Measurements from ENCODE around the gene MUC3A. TPM values are rescaled to one million over a fixed set of nuclear protein-coding genes. Genes with fewer than 3 reads are reported as not detected.
"Not testable (repeated sequence)": the region's sequence is repeated elsewhere in the genome, so short reads cannot be mapped to it uniquely, and the experiment has no call there.

The MUC3A gene
- total and polyA plus RNA-seq, 8 donors = 0.53 to 8.7 (median 2.0) TPM

- intact Hi-C loops (cut with DNase I) = no loop called here
- Histone ChIP-seq H3K27ac (no peak overlapping the region), H3K27me3 (no peaks in the 10 kb centered on the region), H3K4me1 (no peaks in the 10 kb centered on the region), H3K4me3 (no peak overlapping the region), H3K36me3 (no peaks in the 10 kb centered on the region), H3K9me3 (no peaks in the 10 kb centered on the region)
- FAIRE-seq (no peak), DNase-seq (no peak), ATAC-seq (no peak)
- no peak for TF ChIP-seq CTCF (IDR thresholded peaks at IDR 0.05)
These were observed 28.3 kb upstream of the MUC3A start for GRCh38 chr7:100921039-100921438.

GRCh38 chr7:100923616-100924015, 25.7 kb upstream of the MUC3A start:
- H3K27ac ChIP-seq; H3K27me3 ChIP-seq; H3K9me3 ChIP-seq; H3K4me1 ChIP-seq; intact Hi-C loops (cut with DNase I); ATAC-seq; FAIRE-seq; DNase-seq; H3K36me3 ChIP-seq; H3K4me3 ChIP-seq: not testable (repeated sequence)
- WGBS, 2 donors = 53 to 60% methylated on average over 4 of the region's 4 CpGs

- no peak overlapping the region for H3K27ac ChIP-seq
- H3K4me1 ChIP-seq = no peaks in the 10 kb centered on the region
- no peaks in the 10 kb centered on the region for H3K27me3 ChIP-seq
- H3K36me3 ChIP-seq = no peaks in the 10 kb centered on the region
- ATAC-seq (no peak), FAIRE-seq (no peak), DNase-seq (no peak)
- no peaks in the 10 kb centered on the region for H3K9me3 ChIP-seq
- H3K4me3 ChIP-seq = no peak overlapping the region
- no peak for TF ChIP-seq CTCF (IDR thresholded peaks at IDR 0.05)
- 74 to 85% methylated on average over 1 of the region's 1 CpG for WGBS, 2 donors
- intact Hi-C loops (cut with DNase I) = no loop called here
These were observed 19.5 kb upstream of the MUC3A start for GRCh38 chr7:100929808-100930174.

GRCh38 chr7:100933734-100934133, 15.6 kb upstream of the MUC3A start:
- no peak overlapping the region for H3K27ac ChIP-seq
- WGBS, 2 donors = 38 to 68% methylated on average over 4 of the region's 4 CpGs
- ATAC-seq (no peak), DNase-seq (no peak), FAIRE-seq (no peak)
- no peaks in the 10 kb centered on the region for H3K9me3 ChIP-seq
- H3K4me1 ChIP-seq = no peaks in the 10 kb centered on the region
- H3K27me3 ChIP-seq = no peaks in the 10 kb centered on the region
- H3K36me3 ChIP-seq = no peaks in the 10 kb centered on the region
- H3K4me3 ChIP-seq = no peak overlapping the region
- intact Hi-C loops (cut with DNase I) = no loop called here
- TF ChIP-seq CTCF (IDR thresholded peaks at IDR 0.05) = no peak

GRCh38 chr7:100935381-100935780, 14.0 kb upstream of the MUC3A start:
- ATAC-seq; H3K27me3 ChIP-seq; H3K27ac ChIP-seq; FAIRE-seq; H3K9me3 ChIP-seq; H3K4me3 ChIP-seq; H3K4me1 ChIP-seq; DNase-seq; H3K36me3 ChIP-seq; intact Hi-C loops (cut with DNase I): not testable (repeated sequence)
- 67 to 74% methylated on average over 2 of the region's 2 CpGs for WGBS, 2 donors

GRCh38 chr7:100936167-100936566, 13.2 kb upstream of the MUC3A start:
- H3K4me1 ChIP-seq; H3K4me3 ChIP-seq; ATAC-seq; H3K27me3 ChIP-seq; H3K36me3 ChIP-seq; H3K9me3 ChIP-seq; intact Hi-C loops (cut with DNase I); DNase-seq; FAIRE-seq; H3K27ac ChIP-seq: not testable (repeated sequence)
- 74 to 85% methylated on average over 7 of the region's 7 CpGs for WGBS, 2 donors

Data from pancreas (tissue), 10 donors.